22Rv1 (cell line): ENCODE data around the gene LILRA5.

Experiments
- H3K27ac ChIP-seq: fragments of 450-650 bp; 2 replicates; pipeline ENCODE4 v1.5.1; 2017
- CTCF ChIP-seq: fragments of 450-650 bp; IDR thresholded peaks from 2 replicates; pipeline ENCODE4 v1.5.1; 2017; ENCODE audit warnings: mild to moderate bottlenecking
- ZFX ChIP-seq: fragments of 450-650 bp; IDR thresholded peaks from 2 replicates; pipeline ENCODE4 v1.6.1; 2017; ENCODE audit warnings: antibody characterized with exemption, borderline replicate concordance

The LILRA5 gene

GRCh38 chr19:54319049-54319448 lies 6.1 kb upstream of the LILRA5 start:
- TF ChIP-seq CTCF (no peak), ZFX (no peak)
- H3K27ac ChIP-seq, result no peak overlapping the region

GRCh38 chr19:54317965-54318240 lies 4.9 kb upstream of the LILRA5 start:
- H3K27ac ChIP-seq, result no peak overlapping the region
- TF ChIP-seq ZFX (no peak), CTCF (no peak)

- TF ChIP-seq CTCF, result no peak
- TF ChIP-seq ZFX, result no peak
- H3K27ac ChIP-seq, result no peak overlapping the region
Observed at GRCh38 chr19:54317108-54317964, 4.4 kb upstream of the LILRA5 start.

GRCh38 chr19:54316746-54317107 lies 3.8 kb upstream of the LILRA5 start:
- no peak for TF ChIP-seq ZFX
- no peak overlapping the region for H3K27ac ChIP-seq

- H3K27ac ChIP-seq, result no peak overlapping the region
- TF ChIP-seq CTCF (no peak), ZFX (no peak)
Observed at GRCh38 chr19:54315956-54316355, 3.0 kb upstream of the LILRA5 start.

GRCh38 chr19:54312011-54312410 lies 955 bp downstream of the LILRA5 start:
- TF ChIP-seq CTCF (no peak), ZFX (no peak)
- no peak overlapping the region for H3K27ac ChIP-seq

- no peak overlapping the region for H3K27ac ChIP-seq
- TF ChIP-seq ZFX (no peak), CTCF (no peak)
Observed at GRCh38 chr19:54311486-54311885, 1.5 kb downstream of the LILRA5 start.

- TF ChIP-seq CTCF (no peak), ZFX (no peak)
- no peak overlapping the region for H3K27ac ChIP-seq
Observed at GRCh38 chr19:54310543-54310942, 2.4 kb downstream of the LILRA5 start.
